K562 (cell line): ENCODE data around the gene PDE8B. TPM values are rescaled to one million over a fixed set of nuclear protein-coding genes. Genes with fewer than 3 reads are reported as not detected.

Source experiments
- ATAC-seq: fragments of 200-7000 bp; cut with Tn5 transposase; 3 replicates; pipeline ENCODE4 v1.9.1; 2020; ENCODE audit warnings: moderate library complexity
- BruUV-seq: library from RNA; stranded (reverse); fragments of 400-500 nt; replicated peaks from 2 replicates; lab custom pipeline; 2021; lab: Mats Ljungman, UMichigan
- CTCF ChIA-PET: fragments of 300-600 bp; formaldehyde crosslinking; extraction: SDS; loops from one replicate; lab custom pipeline; 2021; ENCODE audit warnings: low intra/inter-chr PET ratio; lab: Yijun Ruan, JAX
- POLR2A ChIA-PET: fragments of 300-600, 350-650 bp; sonication (Branson Sonifier 250); formaldehyde crosslinking; extraction: SDS; loops from one replicate; lab custom pipeline; 2021; ENCODE audit warnings: antibody characterized with exemption, inconsistent platforms; lab: Yijun Ruan, JAX
- DNase-seq, 4 experiments: peaks; one replicate each; pipeline versions ENCODE4 v3.0.0 to v3.0.0-alpha.2; 2011 to 2018; ENCODE audit warnings: low spot score in 3 of 4, mixed read lengths in 3 of 4; ENCODE audit errors: extremely low read depth in 1 of 4
- FAIRE-seq: peaks from 2 replicates; lab custom pipeline; 2011; peaks lifted over from hg19 to GRCh38; lab: Jason Lieb, UNC
- H2AFZ ChIP-seq: 2 replicates; pipeline ENCODE4 v1.6.0; 2011; ENCODE audit warnings: low read depth, low read length, control low read depth, inconsistent platforms
- H3K27ac ChIP-seq: fragments of 200-600 bp; 3 replicates; pipeline ENCODE4 v1.8.0; 2011; ENCODE audit warnings: low read depth, mild to moderate bottlenecking, control low read depth, inconsistent platforms, low read length, moderate library complexity, mixed read lengths; ENCODE audit errors: extremely low read depth
- H3K27me3 ChIP-seq, 2 experiments: fragments of 300-600 bp in 1 of 2; 2 replicates in 1 of 2; 3 replicates in 1 of 2; pipeline versions ENCODE4 v1.6.0 to v1.8.0; 2011; ENCODE audit warnings: inconsistent platforms in 2 of 2, low read length in 2 of 2, mild to moderate bottlenecking in 1 of 2, mixed read lengths in 1 of 2, moderate library complexity in 1 of 2; ENCODE audit not compliant: control insufficient read depth in 2 of 2, insufficient read depth in 2 of 2
- H3K36me3 ChIP-seq: fragments of 300-600 bp; 3 replicates; pipeline ENCODE4 v1.8.0; 2011; ENCODE audit warnings: mild to moderate bottlenecking, low read length, inconsistent platforms; ENCODE audit not compliant: control insufficient read depth, insufficient read depth
- H3K4me1 ChIP-seq, 2 experiments: fragments of 200-600 bp in 1 of 2; replicated peaks in 1 of 2; 2 replicates in 1 of 2; 3 replicates in 1 of 2; pipeline versions ENCODE4 v1.5.1 to v1.8.0; 2011; ENCODE audit warnings: inconsistent platforms in 2 of 2, low read length in 2 of 2, mild to moderate bottlenecking in 1 of 2, mixed read lengths in 1 of 2, moderate library complexity in 1 of 2; ENCODE audit not compliant: control insufficient read depth in 2 of 2, insufficient read depth in 2 of 2
- H3K4me2 ChIP-seq: 2 replicates; pipeline ENCODE4 v1.6.1; 2011; ENCODE audit warnings: low read length, control low read depth, inconsistent platforms, mixed read lengths; ENCODE audit not compliant: insufficient read depth
- H3K4me3 ChIP-seq: fragments of 200-600 bp; sonication (generic), shearing (Covaris generic); 2 replicates; pipeline ENCODE4 v1.5.1; 2016; ENCODE audit warnings: control low read depth, inconsistent platforms
- H3K79me2 ChIP-seq: fragments of 200-600 bp; 3 replicates; pipeline ENCODE4 v1.8.0; 2011; ENCODE audit warnings: low read length, inconsistent platforms; ENCODE audit not compliant: control insufficient read depth, insufficient read depth
- H3K9ac ChIP-seq, 2 experiments: 2 replicates each; pipeline versions ENCODE4 v1.6.0 to v1.6.1; 2011; ENCODE audit warnings: low read depth in 2 of 2, low read length in 2 of 2, control low read depth in 1 of 2, inconsistent platforms in 1 of 2, mild to moderate bottlenecking in 1 of 2, mixed read lengths in 1 of 2; ENCODE audit not compliant: insufficient read depth in 1 of 2
- H3K9me1 ChIP-seq: one replicate; pipeline ENCODE4 v1.6.0; 2011; ENCODE audit warnings: inconsistent platforms, mild to moderate bottlenecking, low read length, moderate library complexity; ENCODE audit not compliant: control insufficient read depth, insufficient read depth
- H3K9me3 ChIP-seq: replicated peaks from 2 replicates; pipeline ENCODE4 v1.5.1; 2011; ENCODE audit warnings: low read depth, low read length, inconsistent platforms; ENCODE audit not compliant: control insufficient read depth, insufficient read depth
- H4K20me1 ChIP-seq: replicated peaks from 2 replicates; pipeline ENCODE4 v1.6.1; 2011; ENCODE audit warnings: low read length, inconsistent platforms, mixed read lengths; ENCODE audit not compliant: control insufficient read depth, insufficient read depth
- ARID1B ChIP-seq: fragments of 450-650 bp; IDR thresholded peaks from 2 replicates; pipeline ENCODE4 v1.6.1; 2016; ENCODE audit warnings: antibody characterized with exemption, mild to moderate bottlenecking, inconsistent platforms
- BRF2 ChIP-seq: IDR thresholded peaks from 3 replicates; pipeline ENCODE4 v1.6.1; 2011; ENCODE audit warnings: borderline replicate concordance, mild to moderate bottlenecking; ENCODE audit not compliant: insufficient read length, insufficient read depth
- ETV5 ChIP-seq: sonication (generic); formaldehyde crosslinking; IDR thresholded peaks from 2 replicates; pipeline ENCODE4 v1.4.0; 2020; ENCODE audit warnings: low read depth, mild to moderate bottlenecking, missing genetic modification reagents
- EWSR1 ChIP-seq: fragments of 450-650 bp; IDR thresholded peaks from 2 replicates; pipeline ENCODE4 v1.6.1; 2018; ENCODE audit warnings: borderline replicate concordance, mild to moderate bottlenecking, low read depth, moderate library complexity; ENCODE audit not compliant: partially characterized antibody
- HDAC1 ChIP-seq, 2 experiments: fragments of 450-650 bp; IDR thresholded peaks; 2 replicates each; pipeline ENCODE4 v1.6.1; 2016 to 2017; ENCODE audit warnings: inconsistent platforms in 1 of 2, mild to moderate bottlenecking in 1 of 2, moderate library complexity in 1 of 2
- HDAC6 ChIP-seq: IDR thresholded peaks from 2 replicates; pipeline ENCODE4 v1.6.1; 2012; ENCODE audit warnings: low read depth, mild to moderate bottlenecking, control low read depth, inconsistent platforms, low read length, moderate library complexity
- MCM5 ChIP-seq: fragments of 450-650 bp; IDR thresholded peaks from 2 replicates; pipeline ENCODE4 v1.6.1; 2016; ENCODE audit warnings: low read depth
- MCM7 ChIP-seq, 2 experiments: fragments of 450-650 bp; IDR thresholded peaks; 2 replicates each; pipeline ENCODE4 v1.6.1; 2016 to 2018
- NELFE ChIP-seq: IDR thresholded peaks from 2 replicates; pipeline ENCODE4 v1.6.1; 2011; ENCODE audit warnings: mild to moderate bottlenecking; ENCODE audit not compliant: insufficient read depth, insufficient read length
- PHF20 ChIP-seq: fragments of 450-650 bp; IDR thresholded peaks from 2 replicates; pipeline ENCODE4 v1.6.1; 2018; ENCODE audit not compliant: partially characterized antibody
- PHTF2 ChIP-seq: fragments of 250-450 bp; sonication (Bioruptor Pico); IDR thresholded peaks from 2 replicates; pipeline ENCODE4 v1.5.0; 2021; ENCODE audit warnings: mild to moderate bottlenecking
- RBM14 ChIP-seq: fragments of 200-400 bp; formaldehyde crosslinking; IDR thresholded peaks from 2 replicates; pipeline ENCODE4 v1.6.1; 2018; ENCODE audit warnings: low read depth, mild to moderate bottlenecking, low read length, moderate library complexity, borderline replicate concordance; ENCODE audit not compliant: insufficient read depth
- RBM39 ChIP-seq: fragments of 200-400 bp; formaldehyde crosslinking; optimal IDR thresholded peaks from 2 replicates; pipeline ENCODE3; 2018; ENCODE audit warnings: low read depth, low read length
- SIN3B ChIP-seq: fragments of 450-650 bp; IDR thresholded peaks from 2 replicates; pipeline ENCODE4 v1.6.1; 2017; ENCODE audit warnings: low read depth, mild to moderate bottlenecking, moderate library complexity
- TAL1 ChIP-seq: fragments of 450-650 bp; IDR thresholded peaks from 2 replicates; pipeline ENCODE4 v1.6.1; 2016; ENCODE audit warnings: mild to moderate bottlenecking
- TARDBP ChIP-seq: fragments of 450-650 bp; IDR thresholded peaks from 2 replicates; pipeline ENCODE4 v1.6.1; 2016
- TCF7L2 ChIP-seq: fragments of 150-350 bp; IDR thresholded peaks from 2 replicates; pipeline ENCODE4 v1.6.1; 2016; ENCODE audit warnings: low read depth, mild to moderate bottlenecking, low read length, moderate library complexity
- ZFP30 ChIP-seq: fragments of 250-450 bp; sonication (Bioruptor Pico); IDR thresholded peaks from 2 replicates; pipeline ENCODE4 v1.8.0; 2022; ENCODE audit warnings: moderate library complexity, mild to moderate bottlenecking, inconsistent platforms, borderline replicate concordance
- ZNF232 ChIP-seq: sonication (generic); formaldehyde crosslinking; IDR thresholded peaks from 2 replicates; pipeline ENCODE4 v1.8.0; 2022; ENCODE audit warnings: mild to moderate bottlenecking, missing genetic modification reagents
- ZNF785 ChIP-seq: fragments of 250-450 bp; sonication (Bioruptor Pico); IDR thresholded peaks from 2 replicates; pipeline ENCODE4 v1.4.0; 2020; ENCODE audit warnings: mild to moderate bottlenecking
- WGBS: fragments of 100-300 bp; shearing (Covaris generic); methylation state at CpG from one replicate; pipeline ENCODE4 v1.1.6; 2016; ENCODE audit warnings: low coverage, mixed read lengths; ENCODE audit not compliant: insufficient coverage; ENCODE audit errors: missing lambda C conversion rate; 5-methylcytosine and 5-hydroxymethylcytosine counted together
- in situ Hi-C: fragments of 300-500 bp; cut with MboI; formaldehyde crosslinking; loops from 4 replicates; pipeline ENCODE4 v1.15.0; 2018; ENCODE audit warnings: inconsistent platforms, mixed read lengths
- intact Hi-C: fragments of 100-400 bp; cut with micrococcal nuclease; formaldehyde crosslinking; loops from 2 replicates; pipeline ENCODE4 v1.14.2; 2022
- polyA plus RNA-seq, 8 experiments: library from polyadenylated mRNA; depleted of rRNA in 4 of 8; stranded (reverse) in 5 of 8; unstranded in 3 of 8; fragments of >200 nt; fragmentation: Nextera tagmentation in 2 of 8; fragmentation: Illumina TruSeq in 1 of 8; extraction: Ambion mirVana in 2 of 8; extraction: Trizol in 1 of 8; gene quantifications; 2 replicates each; pipeline versions ENCODE4 v1.2.1 to v1.2.3, GENCODE V29; 2011 to 2014; ENCODE audit warnings: inconsistent platforms in 1 of 8, missing spikeins in 1 of 8
- total RNA-seq, 7 experiments: library from RNA; depleted of rRNA in 6 of 7; stranded (reverse); fragments of >200 nt in 6 of 7; fragmentation: Illumina TruSeq in 2 of 7; extraction: Trizol in 2 of 7; gene quantifications; 2 replicates each; pipeline versions ENCODE4 v1.2.1 to v1.2.3, GENCODE V29; 2011 to 2021; ENCODE audit warnings: low replicate concordance in 1 of 7
- TF ChIP-seq, protein P1 (sequence below): fragments of 250-450 bp; sonication (Bioruptor Pico); IDR thresholded peaks from 2 replicates; pipeline ENCODE4 v1.9.0; 2021; ENCODE audit warnings: mild to moderate bottlenecking, inconsistent platforms

The PDE8B gene
- total and polyA plus RNA-seq, 9 of the 15 experiments (the other 6 are each of a cell fraction or from before 2014, with no cell fraction given) = 0.15 to 0.28 TPM; not detected in 7

- no peak overlapping the region for H3K27ac ChIP-seq
- H4K20me1 ChIP-seq = 0 out of 2 replicates have a peak, but pooled peaks cover 4% of the 10 kb centered on the region
- DNase-seq (peak in 1 of 4 experiments; percentile 5), ATAC-seq (no peak), FAIRE-seq (no peak)
- H3K9me3 ChIP-seq = no peaks in the 10 kb centered on the region
- ChIA-PET CTCF (no interaction called here), POLR2A (no interaction called here)
- H3K4me2 ChIP-seq = no peak overlapping the region
- H3K27me3 ChIP-seq = peaks cover 0 to 17% of the 10 kb centered on the region in 2 experiments; a peak in 3 of 5 replicates
- no peaks in the 10 kb centered on the region for H3K9me1 ChIP-seq
- no peaks in the 10 kb centered on the region for H3K79me2 ChIP-seq
- no peaks in the 10 kb centered on the region for H3K4me1 ChIP-seq
- H2AFZ ChIP-seq = no peak overlapping the region
- H3K4me3 ChIP-seq = no peak overlapping the region
- 9% methylated on average over 1 of the region's 1 CpG for WGBS
- no peaks in the 10 kb centered on the region for H3K36me3 ChIP-seq
- no peak overlapping the region for H3K9ac ChIP-seq
- no TSS peak for BruUV-seq
- in situ Hi-C loops = no loop called here
- intact Hi-C loops = no loop called here
- TF ChIP-seq TAL1 = peak; percentile 58; the same call in 1 of the 2 replicates
- TF ChIP-seq TARDBP = no peak
- no peak for TF ChIP-seq ETV5 (CRISPR knock-in tag)
- TF ChIP-seq EWSR1 = no peak
- no peak for TF ChIP-seq PHF20
- TF ChIP-seq TCF7L2 = no peak
- TF ChIP-seq ZNF232 (CRISPR knock-in tag) = no peak
- no peak for TF ChIP-seq ZNF785 (CRISPR knock-in tag)
- no peak for TF ChIP-seq ZFP30 (CRISPR knock-in tag)
- TF ChIP-seq NELFE = no peak
- no peak for TF ChIP-seq MCM5
- peak; percentile 46; the same call in 1 of the 2 replicates for TF ChIP-seq ARID1B
- TF ChIP-seq MCM7 (IDR thresholded peaks at IDR 0.05) = no peak
- no peak for TF ChIP-seq SIN3B
- no peak for TF ChIP-seq RBM39
- no peak for TF ChIP-seq HDAC1 (IDR thresholded peaks at IDR 0.05)
- TF ChIP-seq HDAC6 = no peak
- no peak for TF ChIP-seq PHTF2 (CRISPR knock-in tag)
- TF ChIP-seq, protein P1, sequence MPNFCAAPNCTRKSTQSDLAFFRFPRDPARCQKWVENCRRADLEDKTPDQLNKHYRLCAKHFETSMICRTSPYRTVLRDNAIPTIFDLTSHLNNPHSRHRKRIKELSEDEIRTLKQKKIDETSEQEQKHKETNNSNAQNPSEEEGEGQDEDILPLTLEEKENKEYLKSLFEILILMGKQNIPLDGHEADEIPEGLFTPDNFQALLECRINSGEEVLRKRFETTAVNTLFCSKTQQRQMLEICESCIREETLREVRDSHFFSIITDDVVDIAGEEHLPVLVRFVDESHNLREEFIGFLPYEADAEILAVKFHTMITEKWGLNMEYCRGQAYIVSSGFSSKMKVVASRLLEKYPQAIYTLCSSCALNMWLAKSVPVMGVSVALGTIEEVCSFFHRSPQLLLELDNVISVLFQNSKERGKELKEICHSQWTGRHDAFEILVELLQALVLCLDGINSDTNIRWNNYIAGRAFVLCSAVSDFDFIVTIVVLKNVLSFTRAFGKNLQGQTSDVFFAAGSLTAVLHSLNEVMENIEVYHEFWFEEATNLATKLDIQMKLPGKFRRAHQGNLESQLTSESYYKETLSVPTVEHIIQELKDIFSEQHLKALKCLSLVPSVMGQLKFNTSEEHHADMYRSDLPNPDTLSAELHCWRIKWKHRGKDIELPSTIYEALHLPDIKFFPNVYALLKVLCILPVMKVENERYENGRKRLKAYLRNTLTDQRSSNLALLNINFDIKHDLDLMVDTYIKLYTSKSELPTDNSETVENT (CRISPR knock-in tag) = no peak
- TF ChIP-seq RBM14 = no peak
- no peak for TF ChIP-seq BRF2
Observed at GRCh38 chr5:77224672-77225355, 14.3 kb downstream of the PDE8B start.
